B cell (primary cell): Measurements from ENCODE around the gene ORM1. TPM values are rescaled to one million over a fixed set of nuclear protein-coding genes. Genes with fewer than 3 reads are reported as not detected.

Experiments used
- ATAC-seq: fragments of 200-7000 bp; cut with Tn5 transposase; one replicate; pipeline ENCODE4 v1.10.0; 2021; ENCODE audit warnings: low read depth, mild to moderate bottlenecking, moderate number of reproducible peaks, moderate library complexity
- CTCF ChIA-PET: fragments of 350-600 bp; sonication (Branson Sonifier 250); formaldehyde crosslinking; loops from one replicate; lab custom pipeline; 2021; ENCODE audit warnings: antibody characterized with exemption, inconsistent platforms; lab: Charles Lee
- POLR2A ChIA-PET: fragments of 350-600 bp; sonication (Branson Sonifier 250); formaldehyde crosslinking; loops from one replicate; lab custom pipeline; 2021; ENCODE audit warnings: antibody characterized with exemption; lab: Charles Lee
- DNase-seq: peaks from one replicate; pipeline ENCODE4 v3.0.0; 2013
- H2AFZ ChIP-seq: 2 replicates; pipeline ENCODE4 v1.6.1; 2012; ENCODE audit warnings: mild to moderate bottlenecking, low read depth, low read length; ENCODE audit not compliant: insufficient read depth, poor library complexity, severe bottlenecking
- H3K27ac ChIP-seq, 2 donors: 1 replicate in 1 of 2; 2 replicates in 1 of 2; pipeline ENCODE4 v1.5.1; 2012 to 2013; ENCODE audit warnings: low read length in 2 of 2, mild to moderate bottlenecking in 2 of 2, moderate library complexity in 1 of 2
- H3K27me3 ChIP-seq, 4 experiments: fragments of 200-600 bp in 1 of 4; sonication (generic) in 1 of 4; replicated peaks in 1 of 4; 1 replicate in 2 of 4; 2 replicates in 2 of 4; pipeline versions ENCODE4 v1.6.1 to v1.7.0; 2013 to 2016; ENCODE audit warnings: low read length in 3 of 4, mild to moderate bottlenecking in 2 of 4, mixed read lengths in 1 of 4, moderate library complexity in 1 of 4; ENCODE audit not compliant: insufficient read depth in 4 of 4, control insufficient read depth in 3 of 4; ENCODE audit errors: control extremely low read depth in 1 of 4
- H3K36me3 ChIP-seq, 2 experiments: replicated peaks in 1 of 2; 1 replicate in 1 of 2; 2 replicates in 1 of 2; pipeline versions ENCODE4 v1.6.1 to v1.7.1; 2013; ENCODE audit warnings: low read length in 1 of 2; ENCODE audit not compliant: insufficient read depth in 2 of 2, control insufficient read depth in 1 of 2; ENCODE audit errors: control extremely low read depth in 1 of 2, extremely low read depth in 1 of 2
- H3K4me1 ChIP-seq, 2 donors: fragments of 200-600 bp in 1 of 2; sonication (generic) in 1 of 2; 1 replicate in 1 of 2; 2 replicates in 1 of 2; pipeline versions ENCODE4 v1.5.1 to v1.6.1; 2013 to 2017; ENCODE audit warnings: low read length in 2 of 2; ENCODE audit not compliant: control insufficient read depth in 2 of 2, insufficient read depth in 2 of 2
- H3K4me2 ChIP-seq: replicated peaks from 2 replicates; pipeline ENCODE3; 2012; ENCODE audit warnings: mild to moderate bottlenecking, low read depth, low read length; ENCODE audit not compliant: poor library complexity, severe bottlenecking
- H3K4me3 ChIP-seq, 5 experiments: fragments of 200-600 bp in 1 of 5; sonication (generic) in 1 of 5; 1 replicate in 3 of 5; 2 replicates in 2 of 5; pipeline versions ENCODE4 v1.5.1 to v1.7.0; 2011 to 2016; ENCODE audit warnings: low read length in 4 of 5, mild to moderate bottlenecking in 4 of 5, low read depth in 2 of 5, control low read depth in 1 of 5, moderate library complexity in 1 of 5; ENCODE audit not compliant: insufficient read depth in 1 of 5; ENCODE audit errors: control extremely low read depth in 1 of 5, extremely low read depth in 1 of 5
- H3K79me2 ChIP-seq: fragments of 200-600 bp; sonication (generic); one replicate; pipeline ENCODE4 v1.6.0; 2016; ENCODE audit warnings: low read length; ENCODE audit not compliant: control insufficient read depth, insufficient read depth
- H3K9ac ChIP-seq: fragments of 200-600 bp; sonication (generic); 2 replicates; pipeline ENCODE4 v1.6.1; 2017; ENCODE audit warnings: mild to moderate bottlenecking, low read length, moderate library complexity
- H3K9me3 ChIP-seq, 3 donors: one replicate each; pipeline versions ENCODE4 v1.6.1 to v1.7.1; 2013; ENCODE audit warnings: low read length in 2 of 3; ENCODE audit not compliant: control insufficient read depth in 2 of 3, insufficient read depth in 1 of 3; ENCODE audit errors: control extremely low read depth in 1 of 3
- H4K20me1 ChIP-seq: 2 replicates; pipeline ENCODE4 v1.6.0; 2012; ENCODE audit warnings: mild to moderate bottlenecking, low read length; ENCODE audit not compliant: insufficient read depth, control insufficient read depth, poor library complexity, severe bottlenecking
- H3K27ac Mint-ChIP-seq: one replicate; pipeline ENCODE4 v1.8.0; 2021; ENCODE audit warnings: mixed read lengths
- H3K27me3 Mint-ChIP-seq: one replicate; pipeline ENCODE4 v1.8.0; 2021; ENCODE audit warnings: mixed read lengths
- H3K4me1 Mint-ChIP-seq: one replicate; pipeline ENCODE4 v1.8.0; 2021; ENCODE audit warnings: mixed read lengths
- H3K4me3 Mint-ChIP-seq: one replicate; pipeline ENCODE4 v1.8.0; 2021; ENCODE audit warnings: mixed read lengths
- H3K9me3 Mint-ChIP-seq: one replicate; pipeline ENCODE4 v1.8.0; 2022; ENCODE audit warnings: mixed read lengths; ENCODE audit not compliant: insufficient read depth
- CTCF ChIP-seq: fragments of 200-600 bp; IDR thresholded peaks from one replicate; pipeline ENCODE4 v1.8.0; 2022; ENCODE audit warnings: antibody characterized with exemption, mild to moderate bottlenecking
- EZH2 ChIP-seq: IDR thresholded peaks from 2 replicates; pipeline ENCODE4 v1.6.1; 2012; ENCODE audit warnings: borderline replicate concordance, low read depth, mild to moderate bottlenecking, moderate library complexity, low read length; ENCODE audit not compliant: insufficient read depth, poor library complexity, severe bottlenecking
- WGBS: methylation state at CpG from one replicate; pipeline ENCODE4 v1.1.5; 2013; ENCODE audit warnings: missing lambda C conversion rate; ENCODE audit not compliant: insufficient coverage; 5-methylcytosine and 5-hydroxymethylcytosine counted together
- intact Hi-C: fragments of 100-400 bp; cut with micrococcal nuclease; formaldehyde crosslinking; loops from one replicate; pipeline ENCODE4 v1.10.0; 2022
- polyA plus RNA-seq: library from polyadenylated mRNA; depleted of rRNA; stranded (reverse); fragments of >200 nt; gene quantifications from 2 replicates; pipeline ENCODE4 v1.2.3, GENCODE V29; 2012
- total RNA-seq, 2 donors: library from RNA; stranded (reverse); fragments of 120-200 nt in 1 of 2; gene quantifications; 1 replicate in 1 of 2; 2 replicates in 1 of 2; pipeline versions ENCODE4 v1.2.3 to v1.2.4, GENCODE V29; 2013 to 2022

The ORM1 gene
- total and polyA plus RNA-seq, 2 donors (not counting 1 experiment from before 2014, with no cell fraction given): 0.13 TPM; not detected in 1

DNA sequence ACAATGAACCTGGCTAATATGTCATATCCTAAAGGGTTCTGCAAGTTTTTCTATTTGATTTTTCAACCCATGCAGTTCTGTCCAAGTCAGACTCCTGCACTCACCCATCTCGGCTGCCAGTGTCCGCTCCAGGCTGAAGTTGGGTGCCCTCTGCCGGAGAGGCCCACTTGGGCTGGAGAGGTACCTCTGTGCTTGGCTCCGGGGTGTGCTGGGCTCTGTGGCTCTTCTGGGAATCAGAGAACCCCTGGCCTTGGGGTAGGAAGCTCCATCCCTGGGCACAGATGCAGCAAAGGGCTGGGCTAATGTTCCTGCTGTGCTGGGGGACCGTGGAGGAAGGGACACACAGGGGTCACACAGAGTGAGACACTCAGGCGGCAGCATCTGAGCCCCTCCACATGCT, 32.9 kb downstream of the ORM1 start:
- H4K20me1 ChIP-seq: peaks cover 57% of the 10 kb centered on the region
- no peaks in the 10 kb centered on the region for H3K27me3 ChIP-seq
- TF ChIP-seq CTCF: no peak
- TF ChIP-seq EZH2: no peak
- ChIA-PET CTCF (interaction anchor here (1.4 kb wide), 2 partner anchors 35 to 297 kb away, joined by 5 to 7 read pairs; no protein-coding TSS in a partner anchor), POLR2A (interaction anchor here (0.7 to 1.1 kb wide), 2 partner anchors 26 to 42 kb away, joined by 3 to 7 read pairs; no protein-coding TSS in a partner anchor)
- no peak overlapping the region for H2AFZ ChIP-seq
- Mint-ChIP-seq H3K27me3 (no peaks in the 10 kb centered on the region), H3K4me1 (peaks cover 17% of the 10 kb centered on the region), H3K27ac (peak overlapping the region; percentile 46), H3K9me3 (no peaks in the 10 kb centered on the region), H3K4me3 (no peak overlapping the region)
- no peak overlapping the region for H3K4me3 ChIP-seq
- H3K79me2 ChIP-seq: peaks cover 57% of the 10 kb centered on the region
- ATAC-seq (no peak), DNase-seq (no peak)
- no peak overlapping the region for H3K9ac ChIP-seq
- H3K4me1 ChIP-seq: peaks cover 0 to 5% of the 10 kb centered on the region in 2 donors
- WGBS: 100% methylated on average over 5 of the region's 6 CpGs
- no peak overlapping the region for H3K4me2 ChIP-seq
- peak overlapping the region in 1 of 2 donors; percentile 40 for H3K27ac ChIP-seq
- intact Hi-C loops: no loop called here
- no peaks in the 10 kb centered on the region for H3K9me3 ChIP-seq
- H3K36me3 ChIP-seq: peaks cover 9 to 92% of the 10 kb centered on the region in 2 experiments

DNA sequence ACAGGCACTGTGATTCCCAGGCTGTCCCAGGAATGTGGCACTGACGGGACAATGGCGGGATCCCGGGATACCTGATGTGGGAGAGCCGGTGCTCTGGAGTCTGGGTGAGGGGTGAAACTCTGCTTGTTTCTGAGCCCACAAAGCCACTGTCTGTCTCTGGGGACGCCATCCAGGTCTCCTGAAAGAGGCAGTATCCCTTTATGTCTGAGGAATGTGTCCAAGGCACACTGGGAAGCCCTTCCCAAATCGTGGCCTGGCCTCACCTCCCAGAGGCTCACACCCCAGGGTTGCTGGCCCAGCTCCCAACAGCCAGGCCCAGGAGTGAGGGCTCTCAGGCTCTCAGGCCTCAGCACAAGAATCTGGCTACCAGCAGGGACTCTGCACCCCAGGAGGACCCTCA, 33.9 kb downstream of the ORM1 start:
- Histone ChIP-seq H3K4me3 (no peak overlapping the region), H4K20me1 (peaks cover 62% of the 10 kb centered on the region), H3K9me3 (no peaks in the 10 kb centered on the region), H3K4me1 (peaks cover 0 to 3% of the 10 kb centered on the region in 2 donors), H3K4me2 (no peak overlapping the region), H2AFZ (no peak overlapping the region), H3K36me3 (peaks cover 10 to 92% of the 10 kb centered on the region in 2 experiments), H3K27ac (peak overlapping the region in 1 of 2 donors; percentile 40), H3K27me3 (no peaks in the 10 kb centered on the region), H3K9ac (no peak overlapping the region), H3K79me2 (peaks cover 60% of the 10 kb centered on the region)
- WGBS: 93% methylated on average over 4 of the region's 6 CpGs
- ChIA-PET POLR2A (interaction anchor here (0.6 to 0.7 kb wide), 2 partner anchors 16 to 25 kb away, joined by 3 to 7 read pairs; no protein-coding TSS in a partner anchor), CTCF (interaction anchor here (1.4 kb wide), 1 partner anchor 34 kb away, joined by 7 read pairs; no protein-coding TSS in a partner anchor)
- TF ChIP-seq CTCF (no peak), EZH2 (no peak)
- DNase-seq (no peak), ATAC-seq (no peak)
- no peaks in the 10 kb centered on the region for H3K27me3 Mint-ChIP-seq
- H3K4me1 Mint-ChIP-seq: peaks cover 16% of the 10 kb centered on the region
- H3K27ac Mint-ChIP-seq: no peak overlapping the region
- intact Hi-C loops: no loop called here
- no peak overlapping the region for H3K4me3 Mint-ChIP-seq
- no peaks in the 10 kb centered on the region for H3K9me3 Mint-ChIP-seq
